HTR-8/SVneo (cell line): ENCODE results near the gene ZNF664.

ENCODE experiments used
- DNase-seq: peaks from one replicate; pipeline ENCODE4 v3.0.0; 2011; ENCODE audit warnings: low spot score, mixed read lengths; ENCODE audit not compliant: insufficient read length
- FAIRE-seq: peaks from 2 replicates; lab custom pipeline; 2011; peaks lifted over from hg19 to GRCh38; lab: Jason Lieb, UNC

Gene ZNF664

GRCh38 chr12:123986374-123986965 lies 13.5 kb downstream of the ZNF664 start:
- FAIRE-seq (no peak), DNase-seq (no peak)

- FAIRE-seq = no peak
- no peak for DNase-seq
These were observed 14.0 kb downstream of the ZNF664 start for GRCh38 chr12:123987022-123987421.

GRCh38 chr12:123989168-123989567 lies 16.2 kb downstream of the ZNF664 start:
- DNase-seq (no peak), FAIRE-seq (no peak)

- FAIRE-seq (no peak), DNase-seq (no peak)
These were observed 16.7 kb downstream of the ZNF664 start for GRCh38 chr12:123989753-123990152.

- no peak for DNase-seq
These were observed 17.5 kb downstream of the ZNF664 start for GRCh38 chr12:123990511-123990910.

GRCh38 chr12:123991372-123991951 lies 18.4 kb downstream of the ZNF664 start:
- no peak for FAIRE-seq
- DNase-seq = no peak

More at GRCh38 chr12:123990511-123990910, 17.5 kb downstream of the ZNF664 start:
- no peak for FAIRE-seq

GRCh38 chr12:123992118-123992825 lies 19.3 kb downstream of the ZNF664 start:
- FAIRE-seq (no peak), DNase-seq (no peak)

- no peak for FAIRE-seq
- DNase-seq = no peak
These were observed 22.2 kb downstream of the ZNF664 start for GRCh38 chr12:123995023-123995748.

GRCh38 chr12:123996581-123996980 lies 23.6 kb downstream of the ZNF664 start:
- FAIRE-seq (no peak), DNase-seq (no peak)

- FAIRE-seq = no peak
- no peak for DNase-seq
These were observed 24.2 kb downstream of the ZNF664 start for GRCh38 chr12:123997033-123997822.

GRCh38 chr12:123997908-123998307 lies 24.9 kb downstream of the ZNF664 start:
- FAIRE-seq (no peak), DNase-seq (no peak)

GRCh38 chr12:123998344-123998990 lies 25.5 kb downstream of the ZNF664 start:
- DNase-seq (no peak), FAIRE-seq (no peak)

- FAIRE-seq (no peak), DNase-seq (no peak)
These were observed 26.0 kb downstream of the ZNF664 start for GRCh38 chr12:123998991-123999359.

- DNase-seq = no peak
- FAIRE-seq = no peak
These were observed 27.1 kb downstream of the ZNF664 start for GRCh38 chr12:124000111-124000510.

GRCh38 chr12:124001343-124001742 lies 28.3 kb downstream of the ZNF664 start:
- no peak for FAIRE-seq
- no peak for DNase-seq

- FAIRE-seq = no peak
- DNase-seq = no peak
These were observed 29.1 kb downstream of the ZNF664 start for GRCh38 chr12:124002021-124002644.

GRCh38 chr12:124002654-124003053 lies 29.6 kb downstream of the ZNF664 start:
- DNase-seq = no peak
- no peak for FAIRE-seq

- DNase-seq (no peak), FAIRE-seq (no peak)
These were observed 31.3 kb downstream of the ZNF664 start for GRCh38 chr12:124004233-124004875.
